Activated CD4-positive, CD25-positive, alpha-beta regulatory T cell treated with anti-CD3 and anti-CD28 coated beads, Interleukin-2, amount 50 U/mL, for 72 hours (primary cell): Measurements from ENCODE around the gene SP3.

ENCODE experiments used
- DNase-seq: peaks from one replicate; pipeline ENCODE4 v3.0.0; 2021

The SP3 gene

DNA sequence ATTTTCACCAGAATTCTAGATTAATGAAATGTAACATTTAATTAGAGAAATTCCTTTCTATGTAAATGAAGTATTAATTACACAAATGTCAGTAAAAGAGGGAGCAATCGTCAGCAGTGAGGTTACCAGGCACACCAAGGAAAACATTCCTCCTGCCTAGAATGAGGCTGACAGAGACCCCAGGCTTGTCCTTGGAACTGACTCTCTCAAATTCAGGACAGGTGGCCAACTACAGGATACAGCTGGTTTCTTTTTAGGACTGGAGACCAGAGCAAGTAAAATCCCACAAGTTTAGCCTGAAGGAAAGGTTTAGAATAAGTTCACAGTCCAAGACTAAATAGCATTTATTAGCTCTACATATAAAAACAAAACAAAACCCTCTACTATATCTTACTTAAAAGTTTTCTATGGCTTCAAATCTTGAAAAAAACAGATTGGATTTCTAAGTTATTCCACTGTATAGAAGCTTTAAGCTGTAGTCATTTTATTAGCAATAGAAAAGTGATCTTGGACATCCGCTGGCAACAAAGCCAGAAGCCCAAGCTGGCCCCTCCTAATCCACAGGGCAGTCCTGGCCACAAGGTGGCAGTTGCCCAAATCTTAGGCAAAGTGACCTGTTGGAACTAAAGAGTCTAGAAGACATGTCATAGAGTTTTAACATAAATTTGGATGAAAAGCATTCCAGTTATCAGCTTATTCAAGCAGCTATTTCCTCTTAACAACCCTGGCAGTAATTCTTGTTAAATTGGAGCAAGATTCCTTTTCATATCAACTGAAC, 81.0 kb downstream of the SP3 start:
- no peak for DNase-seq

DNA sequence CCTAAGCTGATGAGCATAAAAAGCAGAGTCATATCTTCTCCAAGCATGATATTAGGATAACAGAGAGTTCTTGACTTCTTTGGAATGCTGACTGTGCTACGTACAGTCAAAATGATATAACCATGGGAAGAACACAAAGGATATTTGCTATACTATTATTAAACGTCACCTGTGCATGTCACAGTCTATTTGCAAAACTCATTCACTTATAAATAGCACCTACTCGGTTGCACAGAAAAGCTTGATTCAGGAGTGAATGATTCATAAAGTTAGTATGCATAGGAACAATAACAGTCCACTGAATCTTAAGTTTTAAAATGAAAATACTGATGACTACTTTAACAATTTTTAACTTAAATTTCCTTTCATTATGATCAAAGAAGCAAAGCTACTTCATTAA, 83.3 kb downstream of the SP3 start:
- no peak for DNase-seq

DNA sequence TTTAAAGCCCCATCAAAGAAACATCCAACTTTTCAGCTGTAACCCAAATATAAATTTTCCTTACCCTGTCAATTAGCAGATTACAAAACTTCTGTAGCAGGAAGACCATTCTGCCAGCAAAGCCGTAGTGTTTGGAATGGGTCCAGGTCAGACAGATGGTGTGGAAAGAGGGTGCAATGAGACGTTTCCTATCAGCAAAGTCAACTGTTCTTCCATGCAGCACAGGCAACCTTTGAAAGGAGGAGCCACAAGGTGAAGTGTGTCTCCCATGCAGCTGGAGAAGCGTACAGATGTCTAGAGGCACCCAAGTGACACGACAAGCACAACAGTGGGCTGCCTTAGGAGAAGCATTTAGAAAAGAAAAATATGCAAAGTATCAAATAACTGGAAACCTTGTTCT, 83.7 kb downstream of the SP3 start:
- no peak for DNase-seq

DNA sequence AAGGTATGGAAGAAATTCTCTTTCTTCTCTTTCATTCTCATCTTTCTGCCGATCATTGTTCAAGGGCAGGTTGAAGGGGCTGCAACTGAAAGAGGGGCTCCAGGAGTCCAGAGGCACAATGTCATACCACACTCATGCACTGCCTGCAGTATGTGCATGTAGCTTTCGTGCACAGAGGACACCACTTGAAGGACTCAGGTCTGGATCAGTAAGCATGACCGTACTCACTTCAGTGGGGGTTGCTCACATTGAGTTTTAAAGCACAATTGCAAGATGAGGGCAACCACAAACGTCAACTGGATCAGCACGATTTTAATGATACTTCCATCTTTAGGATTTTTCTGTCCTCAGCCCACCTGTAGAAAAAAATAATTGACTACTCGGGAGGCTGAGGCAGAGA, 84.6 kb downstream of the SP3 start:
- DNase-seq: no peak

DNA sequence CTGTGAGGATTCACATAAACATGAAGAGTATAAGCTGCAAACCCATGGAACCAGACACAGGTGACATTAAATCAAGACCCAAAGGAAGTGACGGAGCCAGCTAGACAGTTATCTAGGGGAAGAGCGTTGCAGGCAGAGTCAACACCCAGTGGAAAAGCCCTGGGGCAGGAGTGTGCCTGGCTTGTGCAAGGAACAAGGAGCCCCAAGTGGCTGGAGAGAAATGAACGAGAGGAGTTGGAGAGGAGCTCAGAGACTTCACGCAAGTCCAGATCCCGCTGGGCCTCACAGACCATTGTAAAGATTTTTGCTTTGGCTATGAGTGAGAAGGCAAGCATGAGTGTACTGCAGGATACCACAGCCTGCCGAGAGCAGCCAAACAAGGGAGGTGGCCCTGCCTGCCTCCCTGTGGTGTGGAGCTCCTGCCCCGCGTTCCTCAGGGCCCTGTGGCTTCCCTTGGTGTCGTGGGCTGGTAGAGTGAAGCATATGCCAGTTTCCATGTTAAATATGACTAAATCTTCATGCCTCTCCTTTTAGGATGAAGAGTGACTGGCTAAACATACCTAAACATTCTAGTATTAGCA, 88.2 kb downstream of the SP3 start:
- no peak for DNase-seq

DNA sequence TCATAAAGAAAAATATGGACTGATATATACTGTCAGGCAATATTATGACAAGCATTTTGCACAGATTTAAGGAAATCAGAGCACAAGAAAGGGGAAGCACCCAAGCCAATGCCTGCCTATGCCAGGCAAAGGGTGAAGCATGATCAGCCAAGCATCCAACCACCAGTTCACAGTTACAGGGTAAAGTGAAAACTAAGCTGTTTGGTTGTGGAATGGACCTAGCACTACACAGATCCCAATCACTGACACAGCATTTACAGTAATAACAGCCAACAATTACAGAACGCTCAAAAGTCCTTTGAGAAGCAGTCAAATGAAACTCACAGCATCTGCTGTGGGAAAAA, 90.3 kb downstream of the SP3 start:
- DNase-seq: no peak

DNA sequence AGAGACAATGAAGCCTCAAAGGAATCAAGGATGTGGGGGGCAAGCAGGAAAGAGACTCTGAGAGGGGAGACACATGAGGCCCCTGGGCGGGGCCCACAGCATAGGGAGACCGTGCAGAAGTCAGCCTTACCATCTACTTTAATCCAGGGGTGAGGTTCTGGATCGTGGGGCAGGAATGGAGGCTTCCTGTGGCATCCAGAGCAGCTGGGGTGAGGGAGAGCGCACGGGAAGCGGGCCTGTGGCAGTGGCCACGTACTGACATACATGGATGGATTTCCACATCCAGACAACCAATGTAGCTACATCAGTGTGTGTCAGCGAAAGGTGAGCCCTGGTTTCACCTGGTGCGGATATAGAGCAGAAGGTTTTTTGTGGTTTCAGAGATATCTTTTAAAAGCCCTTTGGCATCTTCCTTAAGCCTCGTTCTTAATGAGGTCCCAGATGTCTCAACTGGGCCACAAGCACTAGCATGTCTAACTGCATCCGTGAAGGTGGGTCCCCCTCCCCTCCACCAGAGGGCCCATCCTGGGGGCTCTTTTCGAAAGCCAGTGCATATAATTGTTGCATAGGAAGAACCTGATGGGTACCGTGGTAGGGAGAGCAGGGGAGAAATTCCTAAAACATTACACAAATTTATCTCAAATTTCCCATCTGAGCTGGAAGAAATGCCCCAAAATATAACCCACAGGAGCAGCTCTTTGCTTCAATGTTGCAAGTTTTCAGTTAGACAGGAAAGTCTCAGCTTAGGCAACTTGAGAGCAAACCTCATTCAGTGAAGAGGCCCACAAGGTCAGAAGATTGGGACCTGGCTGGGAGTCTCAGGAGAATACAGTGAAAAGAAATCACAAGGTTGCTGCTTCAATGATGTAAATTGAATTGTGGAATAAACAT, 90.9 kb downstream of the SP3 start:
- no peak for DNase-seq

DNA sequence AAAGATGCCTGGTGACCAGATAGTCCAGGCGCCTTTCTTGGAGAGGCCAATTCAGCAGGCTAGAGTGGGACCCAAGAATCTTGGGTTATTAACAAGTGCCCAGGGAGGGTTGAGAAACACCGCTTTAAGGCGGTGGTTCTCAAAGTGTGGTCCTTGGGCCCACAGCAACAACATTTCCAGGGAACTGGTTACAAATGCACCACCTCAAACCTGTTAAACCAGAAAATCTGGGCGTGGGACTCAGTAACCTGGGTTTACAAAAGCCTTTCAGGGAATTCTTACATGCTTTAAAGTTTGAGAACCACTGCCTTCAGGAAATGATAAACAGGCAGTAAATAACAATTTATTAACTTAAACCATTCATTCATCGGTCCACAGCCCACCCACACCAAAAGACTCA, 92.5 kb downstream of the SP3 start:
- no peak for DNase-seq

DNA sequence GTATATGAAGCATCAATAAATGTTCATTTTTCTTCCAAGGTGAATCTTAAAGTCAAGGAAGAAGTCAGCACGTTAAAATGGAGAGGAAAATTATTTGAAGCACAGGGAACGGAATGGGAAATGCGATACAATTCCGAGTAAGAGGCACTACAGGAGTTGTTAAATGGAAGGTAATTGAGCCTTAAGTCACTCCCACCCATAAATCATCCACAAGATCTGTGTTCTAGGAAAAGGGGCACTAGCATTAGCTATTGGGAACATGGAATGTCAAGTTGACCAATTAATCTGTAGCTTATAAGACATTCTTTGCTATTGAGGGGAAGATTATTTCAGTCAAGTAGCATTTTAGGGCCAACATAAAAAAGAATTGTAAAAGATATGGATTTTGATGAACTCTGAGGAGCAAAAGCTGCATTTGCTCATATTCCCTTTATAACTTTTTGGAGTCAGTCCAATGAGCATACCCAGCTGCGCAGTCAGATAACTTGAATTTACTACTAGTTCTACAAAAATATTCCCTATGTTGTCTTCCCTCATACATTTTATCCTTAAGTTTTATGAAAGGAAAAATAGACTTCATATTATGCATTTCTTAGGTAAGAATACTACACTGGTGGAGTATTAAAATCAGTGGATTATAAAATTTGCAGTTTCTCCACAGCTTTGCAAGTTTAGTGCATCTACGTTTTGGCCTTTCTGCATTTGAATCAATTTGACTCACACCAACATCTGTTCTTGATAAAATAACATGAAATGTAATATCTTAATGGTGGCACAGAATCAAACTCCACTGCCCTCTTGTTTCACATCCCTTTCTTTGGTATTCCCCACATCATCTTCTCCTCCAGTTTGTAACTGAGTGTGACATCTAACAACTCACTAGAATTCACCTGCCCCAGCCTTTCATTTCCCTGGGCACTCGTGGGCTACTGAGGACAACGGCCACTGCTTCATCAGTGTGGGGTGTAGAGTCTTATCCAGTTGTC, 95.6 kb downstream of the SP3 start:
- no peak for DNase-seq

DNA sequence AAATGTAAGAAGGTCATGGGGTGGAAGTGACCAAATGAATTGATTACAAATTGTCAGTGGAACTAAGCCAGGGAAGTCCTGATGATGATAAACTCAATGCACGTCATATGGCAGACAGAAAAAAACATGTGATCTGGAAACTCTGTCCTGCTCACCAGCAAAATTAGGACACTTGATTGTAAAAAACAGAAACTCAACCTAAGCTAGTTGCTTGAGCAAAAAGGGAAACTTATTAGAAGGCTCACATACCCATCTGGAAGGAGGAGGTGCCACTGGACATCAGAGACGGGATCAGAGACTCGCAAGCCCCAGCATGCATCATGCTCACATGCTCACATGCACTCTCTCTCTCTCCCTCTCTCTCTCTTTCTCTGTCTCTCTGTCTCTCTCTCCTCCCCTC, 96.8 kb downstream of the SP3 start:
- DNase-seq: no peak

DNA sequence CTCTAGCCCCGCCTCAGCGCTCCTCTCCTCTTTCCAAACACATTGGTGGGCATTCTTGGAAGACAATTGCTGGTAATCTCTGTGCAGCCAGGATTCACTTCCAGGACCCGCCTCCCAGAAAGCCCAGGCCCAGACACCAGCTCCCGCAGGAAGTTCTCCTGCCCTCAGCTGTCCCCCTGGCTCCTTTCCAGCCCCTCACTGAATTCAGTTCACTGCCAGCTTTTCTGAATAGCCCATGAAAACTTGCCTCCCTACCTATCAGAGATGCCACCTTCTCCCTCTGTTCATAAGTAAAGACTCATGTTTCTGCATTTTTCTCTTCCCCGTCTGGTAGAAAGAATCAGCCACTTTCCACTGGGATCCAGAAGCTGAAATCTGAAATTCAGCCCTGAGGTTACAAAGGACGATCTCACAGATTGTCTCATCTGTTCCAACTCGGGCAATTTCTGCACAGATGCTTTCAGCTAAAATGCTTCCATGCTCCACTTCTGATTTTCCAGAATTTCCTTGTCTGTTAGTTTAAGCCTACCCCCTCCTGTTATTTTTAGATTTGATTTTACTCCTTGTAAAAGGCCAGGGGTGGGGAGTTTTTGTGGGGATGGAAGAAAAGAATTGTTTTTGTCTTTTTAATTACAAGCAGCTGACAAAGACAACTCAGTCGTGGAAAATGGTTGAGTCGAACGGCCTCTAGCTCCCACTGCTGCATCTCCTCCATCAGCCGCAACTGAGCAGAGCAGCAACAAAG, 98.1 kb downstream of the SP3 start:
- DNase-seq: no peak

DNA sequence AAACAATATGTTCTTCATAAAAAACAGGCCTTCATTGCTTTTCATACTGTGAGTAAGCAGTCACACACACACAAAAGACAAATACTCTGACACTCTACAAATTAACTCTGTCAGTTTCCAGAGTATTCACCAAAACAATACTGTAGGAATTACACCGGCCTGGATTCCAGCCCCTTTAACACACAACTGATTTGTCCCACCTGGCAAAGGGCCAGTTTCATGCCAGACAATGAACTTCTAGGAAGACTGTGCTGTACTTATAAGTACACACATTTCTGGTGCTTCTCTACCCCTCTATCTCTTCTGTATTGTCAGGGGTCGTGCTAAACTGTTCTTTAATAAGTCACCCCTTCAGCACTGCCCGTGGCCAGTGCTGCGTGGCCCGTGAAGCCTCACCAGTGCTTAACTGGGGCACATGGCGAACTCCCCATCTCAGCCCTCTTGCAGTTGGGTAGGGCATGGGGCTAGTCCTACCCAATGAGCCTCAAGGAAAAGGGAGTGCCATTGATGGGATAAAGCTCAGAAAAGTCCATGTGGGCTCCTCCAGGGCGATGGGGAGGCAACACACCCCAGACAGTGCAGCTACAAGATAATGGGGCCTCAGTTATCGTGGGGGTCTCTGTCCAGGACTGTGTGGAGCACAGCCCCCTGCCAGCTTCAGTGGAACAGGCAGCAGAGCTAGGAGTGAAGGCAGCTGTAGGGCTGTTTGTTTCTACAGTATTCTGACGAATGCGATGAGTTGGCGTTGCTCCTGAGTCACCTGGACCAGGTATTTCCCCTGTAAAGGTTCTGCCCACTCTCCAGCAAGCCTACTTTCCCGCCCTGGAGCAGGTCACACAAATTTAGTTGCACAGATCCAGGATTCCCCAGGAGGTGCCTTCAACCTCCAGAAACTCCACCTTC, 99.0 kb downstream of the SP3 start:
- no peak for DNase-seq

DNA sequence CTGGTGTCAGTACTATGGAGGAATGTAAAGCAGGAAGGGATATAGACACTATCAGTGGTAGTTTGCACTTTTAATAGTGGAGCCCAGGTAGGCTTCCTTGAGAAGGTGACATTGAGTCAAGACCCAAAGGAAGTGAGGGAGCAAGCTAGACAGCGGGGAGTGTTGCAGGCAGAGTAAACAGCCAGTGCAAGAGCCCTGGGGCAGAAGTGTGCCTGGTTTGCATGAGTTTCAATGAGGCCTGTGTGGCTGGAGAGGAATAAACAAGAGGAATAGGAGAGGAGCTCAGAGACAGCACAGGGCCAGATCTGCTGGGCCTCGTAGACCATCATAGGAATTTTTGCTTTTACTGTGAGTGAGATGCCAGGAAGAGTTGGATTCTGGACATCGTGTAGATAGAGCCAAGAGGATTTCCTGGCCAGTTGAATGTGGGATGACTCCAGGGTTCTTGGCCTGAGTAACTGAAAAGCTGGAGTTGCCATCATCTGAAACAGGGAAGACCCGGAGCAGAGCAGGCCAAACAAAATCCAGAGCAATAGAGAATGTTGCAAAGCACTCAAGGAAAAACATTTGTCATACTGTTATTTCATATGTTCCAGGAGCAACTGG, 102.5 kb downstream of the SP3 start:
- DNase-seq: no peak

DNA sequence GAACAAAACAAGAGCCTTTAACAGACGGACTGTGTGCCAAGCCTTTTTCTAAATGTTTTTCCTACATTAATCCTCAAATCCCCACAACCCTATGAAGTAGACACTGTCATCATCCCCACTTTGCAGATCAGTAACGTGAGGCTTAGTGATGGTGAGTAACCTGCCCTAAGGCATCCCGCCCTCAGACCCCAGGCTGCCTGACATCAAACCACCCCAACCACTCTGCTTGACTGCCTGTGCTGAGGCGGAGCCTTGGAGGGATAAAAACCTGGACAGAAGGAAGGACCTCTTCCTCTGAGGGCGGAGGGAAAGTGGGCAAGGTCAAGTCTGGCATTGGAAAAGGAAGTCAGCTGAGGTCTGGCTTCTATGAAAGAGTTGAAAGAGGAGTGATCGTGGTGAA, 104.6 kb downstream of the SP3 start:
- DNase-seq: no peak

DNA sequence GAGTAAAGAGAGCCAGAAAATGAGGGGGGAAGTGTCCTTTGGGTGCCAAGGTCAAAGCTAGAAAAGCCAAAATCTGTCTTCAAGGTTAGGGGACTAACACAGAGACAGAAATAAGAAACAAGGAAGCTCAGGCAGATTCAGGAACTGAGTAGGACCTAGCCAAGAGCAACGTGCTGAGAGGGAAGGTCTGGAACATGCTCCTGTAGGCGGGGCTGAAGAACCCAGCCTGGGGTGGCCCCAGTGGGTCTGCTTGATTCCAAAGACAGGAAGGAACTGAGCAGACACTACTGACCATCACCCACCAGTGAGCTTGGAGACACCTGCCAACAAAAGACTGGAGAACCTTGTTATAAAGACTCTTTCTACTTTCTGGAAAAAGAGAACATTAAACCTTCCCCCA, 105.1 kb downstream of the SP3 start:
- DNase-seq: no peak

DNA sequence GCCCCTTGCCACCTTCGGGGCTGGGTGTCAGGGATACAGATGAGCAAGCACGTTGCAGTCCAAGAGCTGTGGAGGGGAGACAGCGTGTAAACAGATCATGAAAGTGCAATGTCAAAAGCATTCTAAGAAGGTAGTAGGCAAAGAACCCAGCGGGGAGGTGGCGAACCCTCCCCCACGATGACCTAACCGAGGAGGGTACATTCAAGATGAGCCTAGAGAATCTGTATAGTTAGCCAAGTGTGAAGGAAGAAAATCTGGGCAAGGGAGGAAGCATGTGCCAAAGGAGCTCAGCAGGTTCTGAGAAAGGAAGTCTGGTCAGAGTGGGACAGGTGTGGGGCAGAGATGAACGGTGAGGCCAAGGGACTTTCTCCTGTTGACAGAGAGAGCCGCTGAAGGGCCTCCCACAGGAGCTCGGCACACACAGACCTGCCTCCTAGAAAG, 106.9 kb downstream of the SP3 start:
- no peak for DNase-seq
